Loucy (cell line): ENCODE measurements around the gene KIF1C.

ENCODE experiments used
- H2AFZ ChIP-seq: fragments of 200-600 bp; sonication (generic); 2 replicates; pipeline ENCODE4 v1.6.0; 2016; ENCODE audit warnings: antibody characterized with exemption, mild to moderate bottlenecking, low read length, moderate library complexity
- H3F3A ChIP-seq: fragments of 200-600 bp; 2 replicates; pipeline ENCODE4 v1.6.0; 2016; ENCODE audit warnings: antibody characterized with exemption, low read depth, mild to moderate bottlenecking
- H3K27me3 ChIP-seq: fragments of 200-600 bp; sonication (generic); 2 replicates; pipeline ENCODE4 v1.6.1; 2014; ENCODE audit warnings: low read length, mild to moderate bottlenecking; ENCODE audit not compliant: insufficient read depth, poor library complexity, severe bottlenecking
- H3K36me3 ChIP-seq: fragments of 200-600 bp; sonication (generic); 2 replicates; pipeline ENCODE4 v1.6.1; 2016; ENCODE audit warnings: low read length; ENCODE audit not compliant: insufficient read depth
- H3K4me1 ChIP-seq: fragments of 200-600 bp; sonication (generic); 2 replicates; pipeline ENCODE4 v1.5.1; 2014; ENCODE audit warnings: low read length, mild to moderate bottlenecking; ENCODE audit not compliant: insufficient read depth, poor library complexity, severe bottlenecking
- H3K4me2 ChIP-seq: fragments of 200-600 bp; sonication (generic); 2 replicates; pipeline ENCODE4 v1.6.0; 2014; ENCODE audit warnings: antibody characterized with exemption, low read length, low read depth, mild to moderate bottlenecking; ENCODE audit not compliant: poor library complexity, severe bottlenecking
- H3K4me3 ChIP-seq: fragments of 200-600 bp; sonication (generic); 2 replicates; pipeline ENCODE4 v1.5.1; 2014; ENCODE audit warnings: low read length, mild to moderate bottlenecking, mixed read lengths; ENCODE audit not compliant: poor library complexity, severe bottlenecking
- H3K79me2 ChIP-seq: fragments of 200-600 bp; sonication (generic); 2 replicates; pipeline ENCODE4 v1.6.1; 2014; ENCODE audit warnings: low read length; ENCODE audit not compliant: insufficient read depth
- H3K9ac ChIP-seq: fragments of 200-600 bp; sonication (generic); 2 replicates; pipeline ENCODE4 v1.6.0; 2014; ENCODE audit warnings: mild to moderate bottlenecking, low read depth, low read length, moderate library complexity; ENCODE audit not compliant: poor library complexity, severe bottlenecking
- H3K9me2 ChIP-seq: fragments of 200-600 bp; sonication (generic); replicated peaks from 2 replicates; pipeline ENCODE4 v1.6.1; 2016; ENCODE audit warnings: low read depth, low read length, mixed read lengths
- H3K9me3 ChIP-seq: fragments of 200-600 bp; sonication (generic); 2 replicates; pipeline ENCODE4 v1.6.1; 2014; ENCODE audit warnings: mild to moderate bottlenecking, antibody characterized with exemption, low read length, low read depth; ENCODE audit not compliant: insufficient read depth
- H4K20me1 ChIP-seq: fragments of 200-600 bp; sonication (generic); 2 replicates; pipeline ENCODE4 v1.6.0; 2014; ENCODE audit warnings: antibody characterized with exemption, low read length, mild to moderate bottlenecking; ENCODE audit not compliant: insufficient read depth, poor library complexity, severe bottlenecking
- EZH2phosphoT487 ChIP-seq: fragments of 200-600 bp; IDR thresholded peaks from 2 replicates; pipeline ENCODE4 v1.6.1; 2018; ENCODE audit warnings: antibody characterized with exemption, mild to moderate bottlenecking, moderate library complexity, borderline replicate concordance
- TF ChIP-seq, protein P1 (sequence below): fragments of 200-600 bp; sonication (generic); conservative IDR thresholded peaks from 2 replicates; pipeline ENCODE4 v1.5.1; 2014; ENCODE audit warnings: mild to moderate bottlenecking, antibody characterized with exemption, low read length

The KIF1C gene

DNA sequence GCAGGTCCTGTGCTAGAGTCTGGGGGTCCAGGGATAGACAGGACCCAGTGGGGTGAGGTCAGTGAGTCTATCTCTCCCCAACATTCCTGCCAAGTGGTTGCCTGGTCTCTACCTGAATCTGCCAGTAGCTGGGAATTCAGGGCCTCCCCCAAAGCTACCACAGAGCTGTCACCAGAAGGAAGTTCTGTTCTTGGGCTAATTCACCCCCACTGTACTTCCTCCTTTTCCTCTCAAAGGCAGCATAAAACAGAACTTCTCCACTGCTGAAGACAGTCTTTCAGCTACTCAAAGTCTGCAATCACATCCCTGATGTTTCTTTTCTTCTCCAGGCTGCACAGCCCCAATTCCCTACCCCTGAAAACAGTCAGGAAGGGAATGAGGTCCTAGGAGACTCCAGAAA, 19.0 kb upstream of the KIF1C start:
- Histone ChIP-seq H3K9me3 (no peaks in the 10 kb centered on the region), H4K20me1 (no peaks in the 10 kb centered on the region), H3K36me3 (peaks cover 8% of the 10 kb centered on the region; the same call in 1 of the 2 replicates), H3K27me3 (no peaks in the 10 kb centered on the region), H3F3A (no peaks in the 10 kb centered on the region), H3K9ac (no peak overlapping the region), H3K9me2 (no peaks in the 10 kb centered on the region), H3K4me1 (peaks cover 5% of the 10 kb centered on the region), H3K4me3 (no peak overlapping the region), H2AFZ (no peak overlapping the region), H3K4me2 (no peak overlapping the region), H3K79me2 (no peaks in the 10 kb centered on the region)
- TF ChIP-seq EZH2phosphoT487, result no peak
- TF ChIP-seq, protein P1, sequence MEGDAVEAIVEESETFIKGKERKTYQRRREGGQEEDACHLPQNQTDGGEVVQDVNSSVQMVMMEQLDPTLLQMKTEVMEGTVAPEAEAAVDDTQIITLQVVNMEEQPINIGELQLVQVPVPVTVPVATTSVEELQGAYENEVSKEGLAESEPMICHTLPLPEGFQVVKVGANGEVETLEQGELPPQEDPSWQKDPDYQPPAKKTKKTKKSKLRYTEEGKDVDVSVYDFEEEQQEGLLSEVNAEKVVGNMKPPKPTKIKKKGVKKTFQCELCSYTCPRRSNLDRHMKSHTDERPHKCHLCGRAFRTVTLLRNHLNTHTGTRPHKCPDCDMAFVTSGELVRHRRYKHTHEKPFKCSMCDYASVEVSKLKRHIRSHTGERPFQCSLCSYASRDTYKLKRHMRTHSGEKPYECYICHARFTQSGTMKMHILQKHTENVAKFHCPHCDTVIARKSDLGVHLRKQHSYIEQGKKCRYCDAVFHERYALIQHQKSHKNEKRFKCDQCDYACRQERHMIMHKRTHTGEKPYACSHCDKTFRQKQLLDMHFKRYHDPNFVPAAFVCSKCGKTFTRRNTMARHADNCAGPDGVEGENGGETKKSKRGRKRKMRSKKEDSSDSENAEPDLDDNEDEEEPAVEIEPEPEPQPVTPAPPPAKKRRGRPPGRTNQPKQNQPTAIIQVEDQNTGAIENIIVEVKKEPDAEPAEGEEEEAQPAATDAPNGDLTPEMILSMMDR, result no peak

DNA sequence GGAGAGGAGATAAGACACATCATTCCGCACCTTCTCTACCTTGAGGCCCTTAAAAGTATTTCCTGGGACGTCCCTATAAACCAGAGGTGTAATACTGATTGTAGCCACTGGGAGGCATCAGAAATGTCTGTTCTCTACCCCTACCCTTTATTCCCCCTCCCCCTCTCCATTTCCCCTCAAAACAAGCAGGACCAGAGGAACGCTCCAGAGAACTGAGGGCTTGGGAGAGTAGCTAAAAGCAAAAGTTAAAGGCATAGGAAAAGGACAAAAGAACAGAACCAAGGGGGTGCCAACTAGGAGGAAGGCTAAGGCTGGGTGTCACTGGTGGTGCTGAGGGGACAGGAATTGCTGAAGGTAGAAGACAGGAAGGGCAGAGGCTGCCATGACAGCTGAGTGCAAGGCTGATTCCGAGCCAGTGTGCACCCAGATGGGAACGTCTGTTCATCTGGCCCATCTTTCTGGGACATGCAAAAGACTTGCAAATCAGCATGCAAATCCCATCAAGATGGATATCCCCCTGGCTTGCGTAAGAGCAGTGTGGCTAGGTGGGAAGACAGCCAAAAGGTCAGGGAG, 17.0 kb upstream of the KIF1C start:
- Histone ChIP-seq H3K4me3 (no peak overlapping the region), H3K36me3 (peaks cover 8% of the 10 kb centered on the region; the same call in 1 of the 2 replicates), H3K4me1 (peaks cover 7% of the 10 kb centered on the region), H3K9me3 (no peaks in the 10 kb centered on the region), H3K79me2 (peaks cover under 1% of the 10 kb centered on the region; the same call in 1 of the 2 replicates), H4K20me1 (no peaks in the 10 kb centered on the region), H3F3A (no peaks in the 10 kb centered on the region), H3K9ac (no peak overlapping the region), H2AFZ (no peak overlapping the region), H3K9me2 (no peaks in the 10 kb centered on the region), H3K4me2 (peak overlapping the region; percentile 21), H3K27me3 (no peaks in the 10 kb centered on the region)
- TF ChIP-seq EZH2phosphoT487, result no peak
- TF ChIP-seq, protein P1, result peak; percentile 81

DNA sequence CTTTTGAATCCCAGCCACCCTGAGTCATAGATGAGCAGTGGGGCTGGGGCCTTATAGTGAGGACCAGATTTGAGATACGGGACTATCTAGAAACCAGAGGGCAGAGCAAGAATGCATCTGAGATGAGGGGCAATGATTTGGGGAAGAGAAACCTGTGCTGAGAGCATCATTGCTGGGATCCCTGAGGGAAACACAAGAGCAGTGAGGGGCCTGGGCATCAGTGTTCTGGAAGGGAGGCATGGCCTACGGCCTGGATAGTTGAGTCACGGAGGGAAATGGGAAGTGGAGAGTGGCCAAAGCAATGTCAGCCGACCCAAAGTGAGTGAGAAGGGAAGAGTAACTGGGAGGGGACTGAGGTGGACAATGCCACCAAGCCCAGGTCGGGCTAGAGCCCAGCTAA, 15.4 kb upstream of the KIF1C start:
- TF ChIP-seq EZH2phosphoT487, result no peak
- TF ChIP-seq, protein P1, result no peak
- Histone ChIP-seq H3F3A (no peaks in the 10 kb centered on the region), H3K27me3 (no peaks in the 10 kb centered on the region), H3K4me1 (peaks cover 19% of the 10 kb centered on the region), H3K4me2 (no peak overlapping the region), H3K36me3 (peaks cover 5% of the 10 kb centered on the region; the same call in 1 of the 2 replicates), H2AFZ (no peak overlapping the region), H3K9ac (no peak overlapping the region), H3K9me3 (no peaks in the 10 kb centered on the region), H3K9me2 (no peaks in the 10 kb centered on the region), H3K79me2 (peaks cover 13% of the 10 kb centered on the region; the same call in 1 of the 2 replicates), H4K20me1 (no peaks in the 10 kb centered on the region), H3K4me3 (no peak overlapping the region)
